Right renal cortex interstitium (tissue), 3 donors: ENCODE results near the gene NPIPA5. TPM values are rescaled to one million over a fixed set of nuclear protein-coding genes. Genes with fewer than 3 reads are reported as not detected.
"Not testable (repeated sequence)": the region's sequence is repeated elsewhere in the genome, so short reads cannot be mapped to it uniquely, and the experiment has no call there.

Experiments used
- DNase-seq, 3 donors: peaks; one replicate each; pipeline ENCODE4 v3.0.0-alpha.2; 2013; ENCODE audit warnings: low read depth in 3 of 3, low spot score in 2 of 3
- polyA plus RNA-seq, 3 donors: library from polyadenylated mRNA; unstranded; fragments of 120-200 nt; gene quantifications; one replicate each; pipeline ENCODE4 v1.2.1, GENCODE V29; 2013; ENCODE audit not compliant: insufficient read length in 3 of 3

Gene NPIPA5
- polyA plus RNA-seq, 3 donors: 0.78 to 33.8 (median 0.87) TPM

DNA sequence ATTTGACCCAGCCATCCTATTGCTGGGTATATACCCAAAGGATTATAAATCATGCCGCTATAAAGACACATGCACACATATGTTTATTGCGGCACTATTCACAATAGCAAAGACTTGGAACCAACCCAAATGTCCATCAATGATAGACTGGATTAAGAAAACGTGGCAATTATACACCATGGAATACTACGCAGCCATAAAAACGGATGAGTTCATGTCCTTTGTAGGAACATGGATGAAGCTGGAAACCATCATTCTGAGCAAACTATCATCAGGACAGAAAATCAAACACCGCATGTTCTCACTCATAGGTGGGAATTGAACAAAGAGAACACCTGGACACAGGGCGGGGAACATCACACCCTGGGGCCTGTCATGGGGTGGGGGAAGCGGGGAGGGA is 14.9 kb upstream of the NPIPA5 start:
- not testable (repeated sequence) for DNase-seq

DNA sequence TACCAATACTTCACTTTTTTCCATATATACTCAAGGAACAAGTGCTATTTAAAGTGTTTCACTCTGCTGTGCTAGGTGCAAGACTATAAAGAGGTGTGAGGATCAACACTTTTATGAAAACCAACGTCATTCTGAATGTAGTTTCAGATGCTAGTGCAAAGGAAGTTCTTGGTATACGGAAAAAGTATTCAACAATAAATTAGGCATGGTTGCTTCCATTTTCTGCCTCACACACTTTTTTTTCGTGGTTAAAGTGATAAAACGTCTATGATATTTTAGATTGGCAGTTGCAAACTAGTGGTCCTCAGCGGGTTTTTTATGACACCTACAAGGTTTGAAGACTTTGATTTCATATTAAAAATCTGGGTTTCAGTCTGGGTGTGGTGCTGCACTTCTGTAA is 11.8 kb upstream of the NPIPA5 start:
- DNase-seq: not testable (repeated sequence)

- DNase-seq: not testable (repeated sequence)
These were observed 10.0 kb upstream of the NPIPA5 start for GRCh38 chr16:15388060-15388459.

DNA sequence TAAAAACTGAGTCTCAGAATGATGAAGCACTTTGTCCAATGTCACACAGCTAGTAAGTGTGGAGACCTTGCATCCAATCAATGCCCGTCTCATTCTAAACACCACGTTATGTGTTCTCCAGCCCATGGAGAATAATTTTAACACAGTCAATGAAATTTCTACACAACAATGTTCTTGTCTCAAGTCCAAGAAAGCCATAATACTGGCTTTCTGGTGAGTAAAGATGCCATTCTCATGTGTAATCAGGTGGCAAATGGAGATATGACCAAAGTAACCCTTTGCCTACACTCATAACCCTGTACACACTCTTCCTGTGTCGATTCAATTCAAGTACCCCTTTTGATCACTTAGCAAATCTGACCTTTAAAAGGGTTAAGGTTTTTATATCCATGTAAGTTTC is 4.7 kb upstream of the NPIPA5 start:
- not testable (repeated sequence) for DNase-seq

- DNase-seq: not testable (repeated sequence)
These were observed 20.6 kb downstream of the NPIPA5 start for GRCh38 chr16:15357495-15357894.

DNA sequence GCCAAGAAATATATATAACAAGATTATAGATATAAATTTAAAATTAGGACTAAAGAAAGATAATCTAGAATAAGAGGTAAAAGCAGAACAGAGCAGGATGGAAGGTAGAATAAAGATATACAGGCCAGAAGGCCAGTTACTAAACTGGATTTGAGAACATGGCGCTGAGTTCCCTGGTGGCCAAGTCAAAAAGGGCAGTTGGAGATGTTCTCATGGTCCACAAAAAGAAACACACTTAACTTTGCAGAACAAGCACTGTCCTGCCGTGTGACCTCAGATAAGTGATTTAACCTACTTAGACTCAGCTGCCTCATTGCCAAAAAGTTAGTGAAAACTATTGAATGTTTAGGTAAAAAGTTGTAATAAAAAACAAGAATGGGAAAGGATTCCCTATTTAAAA is 23.2 kb downstream of the NPIPA5 start:
- DNase-seq: not testable (repeated sequence)

- DNase-seq: not testable (repeated sequence)
These were observed 25.2 kb downstream of the NPIPA5 start for GRCh38 chr16:15352852-15353251.

- DNase-seq: not testable (repeated sequence)
These were observed 26.3 kb downstream of the NPIPA5 start for GRCh38 chr16:15351745-15352144.

- DNase-seq: not testable (repeated sequence)
These were observed 26.8 kb downstream of the NPIPA5 start for GRCh38 chr16:15351251-15351650.

GRCh38 chr16:15348721-15349120 is 29.4 kb downstream of the NPIPA5 start:
- DNase-seq: not testable (repeated sequence)

- DNase-seq: not testable (repeated sequence)
These were observed 35.8 kb downstream of the NPIPA5 start for GRCh38 chr16:15342337-15342736.

- not testable (repeated sequence) for DNase-seq
These were observed 39.1 kb downstream of the NPIPA5 start for GRCh38 chr16:15338986-15339385.

GRCh38 chr16:15337974-15338605 is 40.0 kb downstream of the NPIPA5 start:
- not testable (repeated sequence) for DNase-seq

DNA sequence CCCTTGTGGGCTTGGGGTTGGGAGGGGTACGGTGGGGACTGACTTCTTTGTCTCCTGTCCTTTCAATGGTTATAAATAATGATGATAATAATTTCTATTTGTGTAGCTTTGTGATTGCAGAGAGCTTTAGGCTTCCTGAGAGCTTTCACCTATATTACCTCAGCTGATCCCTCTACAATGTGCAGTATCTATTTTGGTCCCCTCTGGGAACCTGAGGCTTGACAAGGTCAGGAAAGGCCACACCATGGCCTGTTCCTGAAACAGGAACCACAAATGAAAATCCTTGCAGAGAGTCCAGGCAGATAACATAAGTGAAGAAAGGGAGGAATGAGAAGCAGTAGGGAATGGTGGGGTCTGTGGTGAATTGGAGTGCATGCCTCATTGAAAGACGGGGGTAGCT is 42.5 kb downstream of the NPIPA5 start:
- not testable (repeated sequence) for DNase-seq

DNA sequence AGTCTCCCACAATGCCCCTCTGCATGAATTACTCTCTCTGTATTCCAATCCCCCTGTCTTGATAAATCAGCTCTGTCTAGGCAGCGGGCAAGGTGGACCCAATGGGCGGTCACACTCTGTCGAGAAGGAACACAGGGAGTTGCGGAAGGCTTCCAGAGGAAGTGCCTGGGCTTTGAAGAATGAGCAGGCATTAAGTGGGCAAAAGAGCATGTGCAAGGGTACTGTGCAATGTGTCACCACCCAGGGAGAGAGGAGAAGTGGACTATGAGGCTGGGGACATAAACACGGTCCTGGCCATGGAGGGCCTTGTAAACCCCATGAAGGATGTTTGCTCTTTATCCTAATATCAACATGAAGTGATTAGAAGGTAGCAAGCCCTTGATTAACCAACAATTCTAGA is 44.1 kb downstream of the NPIPA5 start:
- not testable (repeated sequence) for DNase-seq

DNA sequence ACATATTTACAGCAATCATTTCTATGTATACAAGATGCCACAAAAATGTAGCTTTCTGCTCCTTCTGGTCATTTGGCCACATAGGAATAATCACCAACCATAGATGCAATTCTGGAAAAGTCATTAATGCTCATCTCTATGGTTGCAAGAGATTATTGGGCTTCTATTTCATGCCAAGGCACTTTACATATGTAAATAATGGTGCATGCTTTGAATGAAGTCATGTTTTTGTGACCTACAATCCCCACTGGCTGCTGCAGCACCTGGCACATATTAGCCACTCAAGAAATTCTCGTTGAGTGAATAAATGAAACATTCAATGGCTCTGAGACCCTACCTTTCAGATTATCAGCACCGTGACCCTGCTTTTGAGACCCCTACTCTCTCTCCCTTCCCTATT is 47.1 kb downstream of the NPIPA5 start:
- DNase-seq: not testable (repeated sequence)

- DNase-seq: not testable (repeated sequence)
These were observed 53.1 kb downstream of the NPIPA5 start for GRCh38 chr16:15324954-15325353.

- DNase-seq: not testable (repeated sequence)
These were observed 54.7 kb downstream of the NPIPA5 start for GRCh38 chr16:15323373-15323772.

DNA sequence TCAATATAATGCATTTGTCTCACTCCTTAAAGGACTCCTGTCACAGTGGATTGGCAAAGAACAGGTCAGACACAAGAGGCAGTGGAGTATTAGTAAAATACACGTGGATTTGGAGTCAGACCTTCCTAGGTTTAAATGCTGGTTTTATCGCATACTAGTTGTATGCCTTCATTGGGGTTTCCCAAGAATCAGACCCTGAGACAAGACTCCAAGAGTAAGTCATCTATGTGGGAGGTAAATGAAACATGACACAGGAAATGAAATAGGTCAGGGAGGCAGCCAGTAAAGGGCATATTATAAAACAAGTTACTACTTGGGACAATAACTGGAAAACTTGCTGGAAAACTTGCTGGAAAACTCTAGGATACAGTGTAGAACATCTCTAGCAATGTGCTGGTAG is 56.9 kb downstream of the NPIPA5 start:
- not testable (repeated sequence) for DNase-seq

DNA sequence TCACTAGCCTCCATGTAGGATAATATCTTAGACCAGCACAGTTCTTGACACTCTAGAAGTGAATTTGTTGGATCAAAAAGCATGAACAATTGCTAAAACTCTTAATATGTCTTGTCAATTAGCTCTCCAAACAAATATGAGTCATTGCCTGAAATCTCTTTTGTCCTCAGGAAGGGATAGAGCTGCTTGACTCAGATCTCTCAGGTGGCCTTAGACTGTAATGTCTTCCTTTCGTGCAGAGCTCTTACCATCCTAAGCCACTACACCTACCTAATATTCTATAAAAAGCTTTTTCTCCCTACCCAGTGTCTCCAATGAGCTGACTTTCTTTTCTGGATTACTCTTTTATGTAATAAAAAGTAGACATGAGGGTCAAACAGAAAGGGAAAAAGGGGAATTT is 63.5 kb downstream of the NPIPA5 start:
- not testable (repeated sequence) for DNase-seq
